Dendritic cell treated with granulocyte-macrophage colony-stimulating factor and Interleukin-4, amounts not matched to agents 40 ng/mL and 50 ng/mL, for 4 days (primary cell): ENCODE results near the gene CER1.

Experiments used
- H3K27ac Mint-ChIP-seq: one replicate; pipeline ENCODE4 v1.8.0; 2022; ENCODE audit warnings: mild to moderate bottlenecking, mixed read lengths
- H3K27me3 Mint-ChIP-seq: one replicate; pipeline ENCODE4 v1.8.0; 2022; ENCODE audit warnings: mild to moderate bottlenecking, mixed read lengths
- H3K36me3 Mint-ChIP-seq: one replicate; pipeline ENCODE4 v1.8.0; 2022; ENCODE audit warnings: low read depth, mixed read lengths
- H3K4me1 Mint-ChIP-seq: one replicate; pipeline ENCODE4 v1.8.0; 2022; ENCODE audit warnings: low read depth, mixed read lengths
- H3K4me3 Mint-ChIP-seq: one replicate; pipeline ENCODE4 v1.8.0; 2022; ENCODE audit warnings: mild to moderate bottlenecking, moderate library complexity, mixed read lengths
- H3K9me3 Mint-ChIP-seq: one replicate; pipeline ENCODE4 v1.8.0; 2022; ENCODE audit warnings: mixed read lengths
- intact Hi-C: fragments of 100-400 bp; cut with micrococcal nuclease; formaldehyde crosslinking; loops from one replicate; pipeline ENCODE4 v1.15.0; 2022

Gene CER1

DNA sequence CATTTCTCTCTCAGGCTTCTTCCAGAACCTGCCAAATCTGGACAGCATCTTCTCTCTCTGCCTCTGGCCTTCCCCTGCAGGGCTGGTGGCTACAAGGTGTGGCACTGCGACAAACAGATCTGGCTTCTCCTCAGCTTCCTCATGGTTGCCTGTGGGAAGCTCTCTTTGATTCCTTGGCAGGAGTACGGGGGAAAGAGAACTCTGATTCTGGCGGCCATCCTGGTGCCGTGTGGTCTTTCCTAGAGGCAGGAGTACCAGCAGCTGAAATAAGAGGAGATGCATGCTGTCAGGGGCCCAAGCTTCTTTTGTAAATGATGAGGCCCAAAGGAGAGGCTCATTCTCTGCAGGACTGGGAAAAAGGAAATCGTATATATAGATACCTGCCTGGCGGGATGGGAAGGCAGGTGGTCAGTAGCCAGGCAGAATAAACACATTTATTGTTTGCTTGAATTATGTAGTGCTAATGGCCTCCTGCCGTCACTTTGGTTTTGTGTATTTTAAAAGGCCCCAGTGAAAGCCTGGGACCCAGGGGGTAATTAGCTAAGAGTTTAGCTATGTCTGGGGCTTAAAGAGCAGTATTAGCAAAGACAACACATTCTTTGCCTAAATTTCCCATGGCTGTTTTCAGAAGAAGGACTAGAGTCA, at the start of gene CER1:
TSS of gene CER1 (minus strand) at position 343 of the 645 bp plus-strand sequence. CDS start at position 282, 61 bp downstream.
- H3K27ac Mint-ChIP-seq, result no peak within 1 kb of the TSS

GRCh38 chr9:14770592-14770991, 48.1 kb upstream of the CER1 start:
- no peaks in the 10 kb centered on the region for H3K4me1 Mint-ChIP-seq
- H3K4me3 Mint-ChIP-seq, result no peak overlapping the region
- no peak overlapping the region for H3K27ac Mint-ChIP-seq
- peaks cover 3% of the 10 kb centered on the region for H3K27me3 Mint-ChIP-seq
- intact Hi-C loops, result no loop called here
- no peaks in the 10 kb centered on the region for H3K36me3 Mint-ChIP-seq
- no peaks in the 10 kb centered on the region for H3K9me3 Mint-ChIP-seq

More for the DNA sequence above, at the start of gene CER1:
- intact Hi-C loops, result no loop called here
- Mint-ChIP-seq H3K9me3 (no peaks in the 10 kb centered on the region), H3K4me3 (no peak within 1 kb of the TSS), H3K27me3 (peaks cover 37% of the 10 kb centered on the region), H3K36me3 (no peaks in the 10 kb centered on the region), H3K4me1 (no peaks in the 10 kb centered on the region)

- Mint-ChIP-seq H3K27me3 (peaks cover 3% of the 10 kb centered on the region), H3K27ac (no peak overlapping the region), H3K4me1 (no peaks in the 10 kb centered on the region), H3K36me3 (no peaks in the 10 kb centered on the region), H3K4me3 (no peak overlapping the region), H3K9me3 (no peaks in the 10 kb centered on the region)
- intact Hi-C loops, result loop anchor here (5.0 kb wide), 1 partner anchor 1342 kb away; no protein-coding TSS in a partner anchor
Observed at GRCh38 chr9:14769230-14769571, 46.7 kb upstream of the CER1 start.

DNA sequence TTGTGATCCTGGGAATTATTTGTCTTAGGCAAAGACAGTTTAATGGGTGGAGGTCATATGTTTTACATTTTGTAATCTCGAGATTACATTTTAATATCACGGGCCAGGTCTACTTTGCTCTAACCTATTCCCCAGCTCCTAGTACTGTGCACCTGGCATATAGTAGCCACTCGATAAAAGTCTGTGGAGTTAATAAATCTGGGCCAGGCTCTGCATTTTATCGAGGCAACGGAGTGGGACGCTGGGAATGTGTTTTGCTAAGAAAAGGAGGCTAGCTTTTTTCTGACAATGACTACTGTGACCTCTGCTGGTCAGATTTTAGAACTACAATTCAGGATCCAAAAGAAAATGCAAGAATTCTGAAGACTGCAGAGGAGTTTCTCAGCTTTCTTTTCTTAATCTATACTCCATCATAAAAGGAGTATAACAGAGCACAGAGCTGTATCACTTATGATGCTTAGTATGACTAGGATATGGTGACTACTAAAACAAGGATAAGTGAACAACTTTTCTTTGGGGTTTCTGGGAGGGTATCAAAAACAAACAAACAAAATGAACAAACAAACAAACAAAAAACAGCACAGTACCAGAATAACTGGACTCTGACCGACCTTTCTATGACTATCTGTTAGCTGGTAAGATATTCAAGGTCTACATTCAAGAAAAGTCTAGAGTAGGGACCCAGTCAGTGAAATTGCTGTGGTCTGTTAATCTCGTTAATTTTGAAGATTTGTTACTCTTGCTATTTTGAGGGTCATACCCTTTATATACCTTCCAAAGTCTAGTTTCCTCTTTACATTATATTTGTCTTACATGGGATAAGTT, 46.1 kb upstream of the CER1 start:
- H3K27me3 Mint-ChIP-seq, result peaks cover 3% of the 10 kb centered on the region
- no peaks in the 10 kb centered on the region for H3K4me1 Mint-ChIP-seq
- no peaks in the 10 kb centered on the region for H3K9me3 Mint-ChIP-seq
- no peak overlapping the region for H3K4me3 Mint-ChIP-seq
- no peak overlapping the region for H3K27ac Mint-ChIP-seq
- intact Hi-C loops, result loop anchor here (1.0 to 5.0 kb wide), 2 partner anchors 152 to 1341 kb away; no protein-coding TSS in a partner anchor
- no peaks in the 10 kb centered on the region for H3K36me3 Mint-ChIP-seq

DNA sequence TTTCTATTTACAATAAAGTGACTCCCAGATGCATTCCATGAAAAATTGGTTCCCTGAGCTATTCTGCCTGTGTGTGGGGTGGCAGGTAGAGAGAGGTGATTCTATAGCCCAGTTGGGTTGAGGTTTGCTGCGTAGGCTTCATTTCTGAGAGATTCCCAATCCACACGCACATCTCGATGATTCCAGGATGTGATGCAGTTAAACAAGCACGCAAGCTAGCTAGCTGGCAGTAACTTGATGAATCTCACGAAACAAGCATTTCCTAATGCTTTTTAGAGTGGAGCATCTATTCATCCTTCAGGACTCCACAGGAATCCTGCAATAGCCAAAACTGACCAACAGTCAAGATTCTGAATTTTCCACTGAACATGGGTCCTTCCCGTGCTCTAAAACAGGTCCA, 43.8 kb upstream of the CER1 start:
- Mint-ChIP-seq H3K27me3 (peaks cover 3% of the 10 kb centered on the region), H3K4me3 (no peak overlapping the region), H3K9me3 (no peaks in the 10 kb centered on the region), H3K36me3 (no peaks in the 10 kb centered on the region), H3K27ac (no peak overlapping the region), H3K4me1 (no peaks in the 10 kb centered on the region)
- intact Hi-C loops, result loop anchor here (5.0 kb wide), 1 partner anchor 1339 kb away; no protein-coding TSS in a partner anchor

DNA sequence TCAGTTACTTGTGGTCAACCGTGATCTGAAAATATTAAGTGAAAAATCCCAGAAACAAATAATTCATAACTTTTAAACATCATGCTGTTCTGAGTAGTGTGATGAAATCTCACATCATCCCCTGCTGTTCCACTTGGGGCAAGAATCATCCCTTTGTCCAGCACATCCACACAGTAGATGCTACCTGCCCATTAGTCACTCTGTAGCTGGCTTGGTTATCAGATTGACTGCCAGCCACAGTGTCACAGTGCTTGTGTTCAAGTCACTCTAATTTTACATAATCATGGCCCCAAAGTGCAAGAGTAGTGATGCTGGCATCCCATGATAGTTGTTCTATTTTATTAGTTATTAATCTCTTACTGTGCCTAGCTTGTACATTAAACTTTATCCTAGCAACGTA, 39.1 kb upstream of the CER1 start:
- Mint-ChIP-seq H3K4me3 (no peak overlapping the region), H3K36me3 (no peaks in the 10 kb centered on the region), H3K27me3 (no peaks in the 10 kb centered on the region), H3K4me1 (no peaks in the 10 kb centered on the region), H3K9me3 (no peaks in the 10 kb centered on the region), H3K27ac (no peak overlapping the region)
- intact Hi-C loops, result no loop called here

- Mint-ChIP-seq H3K27me3 (peaks cover 1% of the 10 kb centered on the region), H3K27ac (no peak overlapping the region), H3K9me3 (no peaks in the 10 kb centered on the region), H3K4me3 (no peak overlapping the region), H3K36me3 (no peaks in the 10 kb centered on the region), H3K4me1 (no peaks in the 10 kb centered on the region)
- intact Hi-C loops, result no loop called here
Observed at GRCh38 chr9:14760060-14760459, 37.5 kb upstream of the CER1 start.

DNA sequence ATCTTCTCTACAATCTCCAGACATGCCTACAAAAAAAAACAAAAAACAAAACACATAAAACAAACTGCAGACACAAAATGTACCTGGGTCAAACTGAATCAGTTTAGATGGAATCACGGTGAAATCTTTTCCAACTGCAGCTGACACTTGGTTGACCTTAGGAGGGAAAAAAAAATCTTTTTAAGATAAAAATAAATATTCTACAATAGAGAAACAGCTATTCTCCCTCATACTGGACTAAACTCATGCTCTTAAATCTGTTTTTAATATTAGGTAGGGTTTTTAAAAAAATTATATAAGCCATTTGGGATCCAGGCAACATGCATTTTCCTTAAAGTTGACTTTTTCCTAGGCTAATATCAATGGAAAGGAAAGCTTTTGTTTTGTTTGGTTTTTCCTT, 33.8 kb upstream of the CER1 start:
- Mint-ChIP-seq H3K4me1 (no peaks in the 10 kb centered on the region), H3K9me3 (no peaks in the 10 kb centered on the region), H3K27me3 (peaks cover 1% of the 10 kb centered on the region), H3K36me3 (no peaks in the 10 kb centered on the region), H3K27ac (no peak overlapping the region), H3K4me3 (no peak overlapping the region)
- intact Hi-C loops, result no loop called here

DNA sequence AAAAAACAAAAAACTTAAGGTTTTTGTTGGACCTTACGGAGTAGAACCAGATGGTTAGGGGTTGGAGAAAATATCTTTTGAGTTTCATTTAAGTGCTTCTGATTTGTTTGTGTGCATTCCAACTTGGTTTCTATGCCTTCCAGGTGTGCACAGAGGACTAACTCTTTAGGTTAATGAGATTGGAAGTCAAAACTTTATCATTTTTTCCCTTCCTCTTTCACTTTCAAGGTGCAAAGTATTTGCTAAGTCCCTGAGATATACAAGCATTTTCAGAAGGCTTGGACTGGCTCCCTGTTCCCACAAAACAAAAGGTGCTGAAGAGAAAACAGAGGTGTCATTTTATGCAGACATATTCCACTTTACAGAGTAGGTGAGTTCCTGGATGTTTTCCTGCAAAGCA, 30.3 kb upstream of the CER1 start:
- H3K4me3 Mint-ChIP-seq, result no peak overlapping the region
- intact Hi-C loops, result no loop called here
- H3K9me3 Mint-ChIP-seq, result no peaks in the 10 kb centered on the region
- H3K27me3 Mint-ChIP-seq, result peaks cover 1% of the 10 kb centered on the region
- H3K4me1 Mint-ChIP-seq, result no peaks in the 10 kb centered on the region
- no peak overlapping the region for H3K27ac Mint-ChIP-seq
- H3K36me3 Mint-ChIP-seq, result no peaks in the 10 kb centered on the region

DNA sequence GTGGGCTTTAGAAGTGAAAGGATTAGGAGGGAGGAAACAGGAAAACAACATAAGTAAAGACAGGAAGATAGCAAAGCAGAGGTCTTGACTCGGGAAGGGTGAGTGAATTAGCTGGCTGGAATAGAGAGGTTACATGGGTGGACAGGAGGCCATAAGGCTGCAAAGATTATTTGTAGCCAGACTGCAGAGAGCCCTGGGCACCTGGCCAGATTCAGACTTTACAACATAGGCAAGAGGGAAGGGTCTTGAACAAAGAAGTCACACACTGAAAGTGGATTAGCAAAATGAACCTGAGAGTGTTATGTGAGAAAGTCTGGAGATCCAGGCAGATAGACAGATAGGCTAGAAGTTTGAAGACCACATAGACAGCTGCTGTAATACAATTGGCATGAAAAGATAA, 29.7 kb upstream of the CER1 start:
- Mint-ChIP-seq H3K4me1 (no peaks in the 10 kb centered on the region), H3K36me3 (no peaks in the 10 kb centered on the region), H3K4me3 (no peak overlapping the region), H3K27ac (no peak overlapping the region), H3K27me3 (peaks cover 1% of the 10 kb centered on the region), H3K9me3 (no peaks in the 10 kb centered on the region)
- intact Hi-C loops, result no loop called here

GRCh38 chr9:14750821-14751220, 28.3 kb upstream of the CER1 start:
- Mint-ChIP-seq H3K9me3 (no peaks in the 10 kb centered on the region), H3K27me3 (no peaks in the 10 kb centered on the region), H3K4me1 (no peaks in the 10 kb centered on the region), H3K4me3 (no peak overlapping the region), H3K27ac (no peak overlapping the region), H3K36me3 (no peaks in the 10 kb centered on the region)
- intact Hi-C loops, result no loop called here

DNA sequence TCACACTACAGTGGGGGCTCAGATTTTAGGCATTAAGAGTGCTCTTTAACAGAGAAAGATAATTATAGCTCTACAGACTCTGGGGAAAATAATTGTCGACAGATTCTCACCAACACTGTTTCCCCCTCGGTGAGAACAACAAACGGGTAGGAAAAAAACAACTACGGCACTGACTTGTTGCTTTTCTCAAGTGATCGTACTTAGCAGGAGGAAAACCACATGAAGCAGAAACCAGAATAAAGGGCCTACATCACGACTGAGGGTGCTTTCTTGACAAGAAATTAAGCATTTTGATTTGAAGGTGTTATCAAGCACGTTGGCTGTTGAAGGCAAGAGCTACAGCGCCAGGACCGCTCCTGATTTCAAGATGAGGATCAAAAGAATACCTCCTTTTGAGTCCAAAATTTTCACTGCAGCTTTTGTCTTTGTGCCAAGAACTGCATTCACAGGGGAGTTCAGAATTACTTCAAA, 27.2 kb upstream of the CER1 start:
- intact Hi-C loops, result no loop called here
- Mint-ChIP-seq H3K9me3 (no peaks in the 10 kb centered on the region), H3K4me1 (no peaks in the 10 kb centered on the region), H3K27me3 (no peaks in the 10 kb centered on the region), H3K36me3 (no peaks in the 10 kb centered on the region), H3K4me3 (no peak overlapping the region), H3K27ac (no peak overlapping the region)

DNA sequence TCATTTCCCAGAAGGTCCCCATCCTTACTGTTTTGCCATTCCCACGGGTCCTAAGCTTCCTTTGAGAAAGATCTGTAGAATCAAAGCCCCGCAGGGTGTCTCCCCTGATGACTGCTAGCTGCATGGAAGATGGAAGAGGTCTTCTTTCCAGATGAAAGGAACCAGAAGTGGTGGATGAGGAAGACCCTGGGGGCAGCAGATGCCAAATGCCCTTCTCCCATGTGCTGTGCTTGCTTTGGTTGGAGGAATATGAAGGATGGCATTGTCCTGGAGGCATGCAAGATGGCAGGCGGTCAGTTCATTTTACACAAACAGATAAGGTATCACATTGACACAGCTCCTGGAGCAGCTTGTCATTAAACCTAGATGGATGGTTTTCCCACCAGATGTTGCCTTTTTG, 25.8 kb upstream of the CER1 start:
- H3K36me3 Mint-ChIP-seq, result no peaks in the 10 kb centered on the region
- H3K9me3 Mint-ChIP-seq, result no peaks in the 10 kb centered on the region
- no peaks in the 10 kb centered on the region for H3K27me3 Mint-ChIP-seq
- H3K4me1 Mint-ChIP-seq, result no peaks in the 10 kb centered on the region
- no peak overlapping the region for H3K4me3 Mint-ChIP-seq
- H3K27ac Mint-ChIP-seq, result no peak overlapping the region
- intact Hi-C loops, result no loop called here

DNA sequence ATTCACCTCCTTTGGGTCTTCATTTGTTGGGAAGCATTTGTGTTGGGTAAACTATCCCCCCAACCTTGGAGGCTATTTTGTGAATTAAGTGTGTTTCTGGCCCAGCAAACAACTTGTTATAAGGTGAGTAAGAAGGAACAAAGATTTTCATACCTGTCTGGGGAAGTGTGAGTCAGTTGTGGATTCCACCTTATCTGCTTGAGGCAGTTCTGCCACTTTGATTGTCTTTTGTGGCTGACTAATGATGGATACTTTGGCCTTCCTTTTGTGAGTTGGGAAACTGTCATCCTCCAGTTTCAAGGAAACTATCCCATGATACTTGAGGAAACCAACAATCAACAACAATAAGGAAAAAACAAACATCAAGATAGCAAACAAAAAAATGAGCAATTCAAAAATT, 24.6 kb upstream of the CER1 start:
- intact Hi-C loops, result no loop called here
- Mint-ChIP-seq H3K36me3 (no peaks in the 10 kb centered on the region), H3K4me1 (no peaks in the 10 kb centered on the region), H3K27ac (no peak overlapping the region), H3K4me3 (no peak overlapping the region), H3K9me3 (no peaks in the 10 kb centered on the region), H3K27me3 (no peaks in the 10 kb centered on the region)
